T-helper 1 cell treated with Interleukin-12 subunit alpha and Interleukin-12 subunit beta and Interleukin-4 antibody, amounts not matched to agents 30 μg/mL and 1 μg/mL, for 36 hours (primary cell): Measurements from ENCODE around the gene ASIC4.

Experiments
- H3K27ac Mint-ChIP-seq: one replicate; pipeline ENCODE4 v1.8.0; 2021; ENCODE audit warnings: mild to moderate bottlenecking, mixed read lengths
- H3K27me3 Mint-ChIP-seq: one replicate; pipeline ENCODE4 v1.8.0; 2021; ENCODE audit warnings: low read depth, mixed read lengths
- H3K36me3 Mint-ChIP-seq: one replicate; pipeline ENCODE4 v1.8.0; 2021; ENCODE audit warnings: low read depth, mixed read lengths
- H3K4me1 Mint-ChIP-seq: one replicate; pipeline ENCODE4 v1.8.0; 2021; ENCODE audit warnings: low read depth, mixed read lengths
- H3K4me3 Mint-ChIP-seq: one replicate; pipeline ENCODE4 v1.8.0; 2021; ENCODE audit warnings: mild to moderate bottlenecking, moderate library complexity, mixed read lengths
- H3K9me3 Mint-ChIP-seq: one replicate; pipeline ENCODE4 v1.8.0; 2021; ENCODE audit warnings: mixed read lengths

The ASIC4 gene

DNA sequence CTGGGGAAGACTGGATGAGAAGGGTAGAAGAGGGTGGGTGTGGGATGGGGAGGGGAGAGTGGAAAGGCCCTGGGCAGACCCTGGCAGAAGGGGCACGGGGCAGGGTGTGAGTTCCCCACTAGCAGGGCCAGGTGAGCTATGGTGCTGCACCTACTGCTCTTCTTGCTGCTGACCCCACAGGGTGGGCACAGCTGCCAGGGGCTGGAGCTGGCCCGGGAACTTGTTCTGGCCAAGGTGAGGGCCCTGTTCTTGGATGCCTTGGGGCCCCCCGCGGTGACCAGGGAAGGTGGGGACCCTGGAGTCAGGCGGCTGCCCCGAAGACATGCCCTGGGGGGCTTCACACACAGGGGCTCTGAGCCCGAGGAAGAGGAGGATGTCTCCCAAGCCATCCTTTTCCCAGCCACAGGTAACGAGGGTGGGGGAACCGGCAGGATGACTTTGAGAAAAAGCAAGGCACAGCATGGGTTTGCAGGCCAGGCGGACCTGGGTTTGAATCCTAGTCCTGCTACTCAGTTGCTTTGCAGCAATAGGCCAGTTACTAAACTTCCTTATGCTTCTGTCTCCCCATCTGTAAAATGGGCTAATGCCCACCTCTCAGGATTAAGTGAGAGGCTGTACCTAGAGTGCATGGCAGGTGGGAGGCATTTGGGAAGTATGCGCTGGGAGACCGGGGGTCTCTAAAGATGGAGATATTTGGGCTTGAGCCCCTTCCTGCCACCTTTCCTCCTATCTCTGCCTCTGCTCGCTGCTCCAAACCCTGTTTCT lies 58.1 kb downstream of the ASIC4 start, which contains the start of gene INHA:
TSS of gene INHA (plus strand) at position 74 of the 765 bp plus-strand sequence. CDS start at position 139, 65 bp downstream.
- H3K27me3 Mint-ChIP-seq: peaks cover 41% of the 10 kb centered on the region
- no peak within 1 kb of the TSS for H3K27ac Mint-ChIP-seq
- H3K4me1 Mint-ChIP-seq: no peaks in the 10 kb centered on the region
- no peaks in the 10 kb centered on the region for H3K9me3 Mint-ChIP-seq
- no peaks in the 10 kb centered on the region for H3K36me3 Mint-ChIP-seq
- no peak within 1 kb of the TSS for H3K4me3 Mint-ChIP-seq

DNA sequence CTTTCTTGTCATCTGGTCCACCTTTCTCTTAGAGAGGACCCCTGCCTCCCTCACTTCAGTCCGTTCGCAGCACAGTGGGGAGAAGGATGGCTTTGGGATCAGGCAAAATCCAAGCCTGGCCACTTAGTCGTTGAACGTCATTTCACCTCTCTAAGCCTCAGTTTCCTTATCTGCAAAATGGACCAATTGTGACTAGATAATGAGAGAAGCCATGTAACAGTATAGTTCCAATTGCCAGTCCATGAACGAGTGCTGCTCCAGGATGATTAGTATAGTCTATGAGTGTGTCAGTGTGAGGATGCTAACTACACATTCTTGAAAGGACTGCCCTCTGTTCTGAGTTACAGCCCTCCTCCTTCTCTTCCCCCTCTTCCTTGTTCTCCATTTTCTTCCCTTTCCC lies 58.9 kb downstream of the ASIC4 start:
- Mint-ChIP-seq H3K27me3 (peaks cover 41% of the 10 kb centered on the region), H3K9me3 (no peaks in the 10 kb centered on the region), H3K4me3 (no peak overlapping the region), H3K4me1 (no peaks in the 10 kb centered on the region), H3K27ac (no peak overlapping the region), H3K36me3 (no peaks in the 10 kb centered on the region)

DNA sequence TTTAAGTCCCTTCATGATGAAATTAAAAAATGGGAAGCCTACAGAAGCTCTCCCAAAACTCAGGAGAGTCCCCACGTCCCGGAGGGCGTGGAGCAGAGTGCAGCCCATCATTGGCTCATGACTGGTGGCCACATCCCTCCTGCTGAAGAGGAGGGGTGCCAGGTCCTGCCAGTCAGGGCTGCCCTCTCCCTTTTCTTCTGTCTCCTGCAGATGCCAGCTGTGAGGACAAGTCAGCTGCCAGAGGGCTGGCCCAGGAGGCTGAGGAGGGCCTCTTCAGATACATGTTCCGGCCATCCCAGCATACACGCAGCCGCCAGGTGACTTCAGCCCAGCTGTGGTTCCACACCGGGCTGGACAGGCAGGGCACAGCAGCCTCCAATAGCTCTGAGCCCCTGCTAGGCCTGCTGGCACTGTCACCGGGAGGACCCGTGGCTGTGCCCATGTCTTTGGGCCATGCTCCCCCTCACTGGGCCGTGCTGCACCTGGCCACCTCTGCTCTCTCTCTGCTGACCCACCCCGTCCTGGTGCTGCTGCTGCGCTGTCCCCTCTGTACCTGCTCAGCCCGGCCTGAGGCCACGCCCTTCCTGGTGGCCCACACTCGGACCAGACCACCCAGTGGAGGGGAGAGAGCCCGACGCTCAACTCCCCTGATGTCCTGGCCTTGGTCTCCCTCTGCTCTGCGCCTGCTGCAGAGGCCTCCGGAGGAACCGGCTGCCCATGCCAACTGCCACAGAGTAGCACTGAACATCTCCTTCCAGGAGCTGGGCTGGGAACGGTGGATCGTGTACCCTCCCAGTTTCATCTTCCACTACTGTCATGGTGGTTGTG lies 60.4 kb downstream of the ASIC4 start:
- Mint-ChIP-seq H3K9me3 (no peaks in the 10 kb centered on the region), H3K36me3 (no peaks in the 10 kb centered on the region), H3K4me1 (no peaks in the 10 kb centered on the region), H3K27ac (no peak overlapping the region), H3K4me3 (no peak overlapping the region), H3K27me3 (peaks cover 40% of the 10 kb centered on the region)

DNA sequence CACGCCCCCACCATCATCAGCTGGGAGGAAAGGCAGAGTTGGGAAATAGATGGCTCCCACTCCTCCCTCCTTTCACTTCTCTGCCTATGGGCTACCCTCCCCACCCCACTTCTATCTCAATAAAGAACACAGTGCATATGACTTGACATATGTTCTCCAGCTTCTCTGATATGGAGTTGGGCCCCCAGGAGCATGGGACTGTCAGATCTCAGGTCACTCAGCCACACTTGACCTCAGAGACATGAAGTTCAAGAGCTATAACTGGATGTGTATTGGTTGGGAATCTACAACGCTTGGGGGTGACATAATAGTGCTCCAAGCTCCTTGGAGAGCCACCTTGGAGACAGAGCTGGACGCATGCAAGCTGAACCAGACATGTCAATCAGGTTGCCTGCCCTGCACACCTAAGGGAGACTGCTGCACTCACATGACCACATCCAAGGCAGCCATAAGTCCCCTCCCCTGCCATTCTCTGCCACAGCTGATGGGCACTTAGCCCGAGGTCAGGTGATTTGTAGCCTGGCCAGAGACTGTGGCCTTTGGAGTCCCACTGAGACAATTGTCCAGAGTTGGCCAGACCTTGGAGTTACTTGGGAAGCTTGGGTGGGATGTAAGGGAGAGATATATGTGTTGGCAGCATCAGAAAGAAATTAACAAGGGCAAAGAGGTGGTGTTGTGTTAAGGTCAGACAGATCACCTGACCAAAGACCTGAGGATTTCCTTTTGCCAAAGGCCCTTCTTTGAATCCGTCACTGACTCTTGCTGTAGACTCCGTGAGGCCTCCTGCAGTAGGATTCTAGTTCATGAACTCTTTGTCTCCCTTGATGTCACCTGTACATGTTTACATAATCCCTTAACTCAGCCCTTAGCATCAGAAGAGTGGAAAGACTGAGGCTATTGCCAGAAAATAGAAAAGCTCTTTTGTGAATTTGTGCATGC lies 61.6 kb downstream of the ASIC4 start:
- H3K36me3 Mint-ChIP-seq: no peaks in the 10 kb centered on the region
- H3K27ac Mint-ChIP-seq: no peak overlapping the region
- H3K4me1 Mint-ChIP-seq: no peaks in the 10 kb centered on the region
- no peaks in the 10 kb centered on the region for H3K9me3 Mint-ChIP-seq
- H3K27me3 Mint-ChIP-seq: peaks cover 34% of the 10 kb centered on the region
- H3K4me3 Mint-ChIP-seq: no peak overlapping the region

DNA sequence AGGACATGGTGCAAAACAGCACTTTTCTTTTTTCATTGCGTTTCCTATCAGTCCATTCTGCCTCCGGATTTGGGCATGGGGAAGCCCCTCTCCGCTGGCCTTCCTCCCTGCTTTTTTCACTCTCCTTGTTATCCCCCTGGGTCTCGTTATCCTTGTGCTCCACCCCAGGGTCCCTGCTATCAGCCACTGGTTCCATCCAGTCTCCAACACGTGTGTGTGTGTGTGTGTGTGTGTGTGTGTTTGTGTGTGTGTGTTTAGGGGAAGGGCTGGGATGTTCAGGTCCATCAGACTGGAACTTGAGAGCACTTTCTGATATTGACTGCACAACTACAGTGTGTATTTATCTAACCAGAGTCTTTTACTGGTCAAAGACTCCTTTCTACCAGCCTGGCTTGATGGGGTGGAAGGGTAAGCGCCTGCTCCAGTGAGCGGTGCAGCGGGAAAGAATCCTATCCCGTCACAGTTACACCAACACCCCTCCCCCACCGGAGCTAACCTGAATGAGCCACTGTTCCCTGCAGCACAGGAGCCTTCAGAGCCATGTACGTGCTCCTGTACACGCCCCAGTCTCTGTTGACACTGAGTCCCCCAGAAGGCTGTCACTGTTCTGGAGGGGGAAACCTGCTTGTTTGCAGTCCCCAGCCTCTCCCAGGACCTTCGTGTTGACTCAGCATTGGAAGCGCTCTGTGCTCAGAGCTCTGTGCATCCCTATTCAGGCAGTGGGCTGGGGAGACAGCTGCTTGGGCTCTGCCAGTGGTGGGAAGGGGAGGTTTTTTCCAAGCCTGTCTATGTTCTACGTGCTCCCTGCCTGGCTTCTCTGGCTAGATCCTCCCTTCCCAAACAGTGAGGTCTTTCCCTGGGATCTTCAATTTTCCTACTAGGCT lies 62.5 kb downstream of the ASIC4 start:
- no peaks in the 10 kb centered on the region for H3K4me1 Mint-ChIP-seq
- H3K27me3 Mint-ChIP-seq: peaks cover 32% of the 10 kb centered on the region
- H3K4me3 Mint-ChIP-seq: no peak overlapping the region
- H3K27ac Mint-ChIP-seq: no peak overlapping the region
- no peaks in the 10 kb centered on the region for H3K9me3 Mint-ChIP-seq
- H3K36me3 Mint-ChIP-seq: no peaks in the 10 kb centered on the region

DNA sequence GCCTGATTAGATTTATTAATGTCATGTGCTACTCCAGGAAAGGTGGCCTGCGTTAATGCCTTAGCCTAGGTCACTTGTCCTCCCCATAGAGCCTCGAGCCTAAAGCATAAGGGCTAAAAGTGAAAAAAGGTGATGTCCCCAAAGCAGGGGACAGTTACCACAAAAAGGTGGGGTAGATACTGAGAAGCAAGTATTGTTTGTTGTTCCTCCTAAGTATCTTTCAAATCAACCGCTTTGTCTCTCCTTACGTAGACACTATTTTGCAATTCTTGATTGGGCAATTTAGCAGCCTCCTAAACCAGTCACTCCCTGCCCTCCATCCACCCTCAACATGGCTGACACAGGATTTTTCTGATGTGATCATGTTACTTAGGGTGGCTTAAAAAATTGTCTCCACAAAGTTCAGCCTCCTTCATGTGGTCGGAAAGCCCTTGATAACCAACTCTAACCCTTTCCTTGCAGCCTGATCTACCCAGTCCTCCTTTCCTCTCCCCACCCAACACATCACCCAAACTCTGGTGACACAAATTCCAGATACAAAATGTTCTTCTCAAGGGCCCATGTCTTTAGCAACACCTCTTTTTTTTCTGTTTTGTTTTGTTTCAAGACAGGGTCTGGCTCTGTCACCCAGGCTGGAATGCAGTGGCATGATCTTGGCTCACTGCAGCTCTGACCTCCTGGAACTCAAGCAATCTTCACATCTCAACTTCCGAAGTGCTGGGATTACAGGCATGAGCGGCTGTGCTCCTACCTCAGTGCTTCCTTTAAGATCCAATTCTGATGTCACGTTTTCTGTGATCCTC lies 64.7 kb downstream of the ASIC4 start:
- Mint-ChIP-seq H3K4me3 (no peak overlapping the region), H3K4me1 (no peaks in the 10 kb centered on the region), H3K27ac (peak overlapping the region; percentile 34), H3K27me3 (peaks cover 15% of the 10 kb centered on the region), H3K36me3 (no peaks in the 10 kb centered on the region), H3K9me3 (no peaks in the 10 kb centered on the region)

DNA sequence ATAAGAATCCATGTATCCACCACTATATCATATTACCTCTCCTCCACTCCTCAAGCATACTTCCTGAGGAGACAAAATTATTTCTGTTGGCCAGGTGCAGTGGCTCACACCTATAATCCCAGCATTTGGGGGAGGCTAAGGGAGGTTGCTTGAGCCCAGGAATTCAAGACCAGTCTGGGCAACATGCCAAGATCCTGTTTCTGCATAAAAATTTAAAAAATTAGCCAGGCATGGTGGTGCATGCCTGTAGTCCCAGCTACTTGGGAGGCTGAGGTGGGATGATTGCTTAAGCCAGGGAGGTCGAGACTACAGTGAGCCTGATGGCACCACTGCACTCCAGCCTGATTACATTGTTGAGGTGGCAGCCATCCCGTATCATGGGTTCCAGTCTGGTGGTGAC lies 67.1 kb downstream of the ASIC4 start:
- Mint-ChIP-seq H3K27me3 (peaks cover 14% of the 10 kb centered on the region), H3K9me3 (no peaks in the 10 kb centered on the region), H3K27ac (no peak overlapping the region), H3K36me3 (no peaks in the 10 kb centered on the region), H3K4me1 (no peaks in the 10 kb centered on the region), H3K4me3 (no peak overlapping the region)
